ENCODE measurements around the gene C7orf33. TPM values are rescaled to one million over a fixed set of nuclear protein-coding genes. Genes with fewer than 3 reads are reported as not detected.

The C7orf33 gene
- total and polyA plus RNA-seq, 2 of the 8 experiments (the other 6 are each of a cell fraction or from before 2014, with no cell fraction given) = not detected

Other genes starting within 250 kb of the C7orf33 start
- gene CUL1, start 108.1 kb downstream of the C7orf33 start, total RNA-seq (2021; fragmentation: NEBNext Ultra II Directional; extraction: Animal tissue kit (Norgen Biotek cat#: 25700)) = 76.1 and 77.3 TPM in 2 replicates
- 24.1 and 33.0 TPM in 2 replicates for gene CUL1, start 108.1 kb downstream of the C7orf33 start, polyA plus RNA-seq (2011; rRNA removed)

Data from H1 (cell line).